ENCODE results near the gene PPFIA2.

Gene PPFIA2

GRCh38 chr12:81588235-81589008 is 170.7 kb downstream of the PPFIA2 start:
- H3K4me3 ChIP-seq (ENCODE audit: low read depth, low read length) = no peak overlapping the region
- TF ChIP-seq, protein P1, sequence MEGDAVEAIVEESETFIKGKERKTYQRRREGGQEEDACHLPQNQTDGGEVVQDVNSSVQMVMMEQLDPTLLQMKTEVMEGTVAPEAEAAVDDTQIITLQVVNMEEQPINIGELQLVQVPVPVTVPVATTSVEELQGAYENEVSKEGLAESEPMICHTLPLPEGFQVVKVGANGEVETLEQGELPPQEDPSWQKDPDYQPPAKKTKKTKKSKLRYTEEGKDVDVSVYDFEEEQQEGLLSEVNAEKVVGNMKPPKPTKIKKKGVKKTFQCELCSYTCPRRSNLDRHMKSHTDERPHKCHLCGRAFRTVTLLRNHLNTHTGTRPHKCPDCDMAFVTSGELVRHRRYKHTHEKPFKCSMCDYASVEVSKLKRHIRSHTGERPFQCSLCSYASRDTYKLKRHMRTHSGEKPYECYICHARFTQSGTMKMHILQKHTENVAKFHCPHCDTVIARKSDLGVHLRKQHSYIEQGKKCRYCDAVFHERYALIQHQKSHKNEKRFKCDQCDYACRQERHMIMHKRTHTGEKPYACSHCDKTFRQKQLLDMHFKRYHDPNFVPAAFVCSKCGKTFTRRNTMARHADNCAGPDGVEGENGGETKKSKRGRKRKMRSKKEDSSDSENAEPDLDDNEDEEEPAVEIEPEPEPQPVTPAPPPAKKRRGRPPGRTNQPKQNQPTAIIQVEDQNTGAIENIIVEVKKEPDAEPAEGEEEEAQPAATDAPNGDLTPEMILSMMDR (IDR thresholded peaks at IDR 0.05; ENCODE audit: low read depth, low read length) = no peak

DNA sequence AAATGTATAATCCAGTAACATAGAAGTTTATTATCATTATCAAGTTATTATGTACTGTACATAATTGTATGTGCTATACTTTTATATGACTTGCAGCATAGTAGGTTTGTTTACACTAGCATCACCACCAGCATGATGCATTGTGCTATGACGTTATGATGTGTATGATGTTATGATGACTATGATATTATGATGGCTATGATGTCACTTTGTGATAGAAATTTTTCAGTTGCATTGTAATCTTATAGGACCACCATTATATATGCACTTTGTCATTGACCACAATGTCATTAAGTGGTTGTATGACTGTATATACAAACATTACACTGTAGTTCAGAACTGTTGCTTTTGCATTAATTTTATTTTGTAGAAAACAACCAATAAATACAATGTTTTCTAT is 173.4 kb downstream of the PPFIA2 start:
- TF ChIP-seq, protein P1 (IDR thresholded peaks at IDR 0.05; ENCODE audit: low read depth, low read length) = no peak
- H3K4me3 ChIP-seq (ENCODE audit: low read depth, low read length) = no peak overlapping the region

- TF ChIP-seq, protein P1 (IDR thresholded peaks at IDR 0.05; ENCODE audit: low read depth, low read length) = no peak
- H3K4me3 ChIP-seq (ENCODE audit: low read depth, low read length) = no peak overlapping the region
Measured at GRCh38 chr12:81573228-81573627, 185.9 kb downstream of the PPFIA2 start.

- TF ChIP-seq, protein P1 (IDR thresholded peaks at IDR 0.05; ENCODE audit: low read depth, low read length) = no peak
- H3K4me3 ChIP-seq (ENCODE audit: low read depth, low read length) = no peak overlapping the region
Measured at GRCh38 chr12:81572411-81572810, 186.7 kb downstream of the PPFIA2 start.

DNA sequence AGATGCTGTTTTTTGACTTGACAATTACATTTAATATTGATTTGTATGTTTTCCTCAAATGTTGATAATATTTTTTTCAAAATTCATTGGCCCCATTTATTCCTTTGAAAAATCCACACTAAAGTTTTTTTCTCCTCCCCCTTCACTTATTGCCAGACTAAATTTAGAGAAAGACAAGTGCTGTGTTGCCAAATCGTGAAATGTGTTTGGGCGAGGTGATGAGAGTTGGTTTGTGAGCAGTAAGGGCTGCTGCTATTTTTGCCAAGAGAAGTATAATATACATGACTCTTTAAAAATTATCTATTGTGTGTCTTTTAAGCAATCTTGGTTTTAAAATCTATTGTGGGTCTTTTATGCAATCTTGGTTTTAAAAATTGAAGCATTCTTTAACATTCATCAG is 188.9 kb downstream of the PPFIA2 start:
- no peak overlapping the region for H3K4me3 ChIP-seq (ENCODE audit: low read depth, low read length)

GRCh38 chr12:81564237-81564636 is 194.9 kb downstream of the PPFIA2 start:
- TF ChIP-seq, protein P1 (IDR thresholded peaks at IDR 0.05; ENCODE audit: low read depth, low read length) = no peak
- no peak overlapping the region for H3K4me3 ChIP-seq (ENCODE audit: low read depth, low read length)

More for the DNA sequence above, 188.9 kb downstream of the PPFIA2 start:
- TF ChIP-seq, protein P1 (IDR thresholded peaks at IDR 0.05; ENCODE audit: low read depth, low read length) = no peak

DNA sequence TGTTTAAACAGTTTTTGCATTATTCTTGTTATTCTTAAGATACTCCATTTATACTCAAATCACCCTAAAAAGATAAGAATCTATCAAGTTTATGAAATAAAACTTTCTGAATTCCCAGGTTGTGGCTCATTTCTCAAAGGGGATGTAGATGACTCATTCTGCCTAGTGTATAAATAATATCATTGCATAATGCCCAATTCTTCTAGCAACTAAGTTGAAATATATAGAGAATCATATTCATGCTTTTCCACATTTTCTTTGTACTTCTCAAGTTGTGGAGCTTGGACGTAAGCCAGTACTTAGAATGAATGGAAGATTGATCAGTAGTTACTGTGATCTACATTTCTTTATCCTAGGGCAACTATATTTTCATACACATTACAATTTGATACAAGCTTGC is 201.1 kb downstream of the PPFIA2 start:
- no peak overlapping the region for H3K4me3 ChIP-seq (ENCODE audit: low read depth, low read length)
- TF ChIP-seq, protein P1 (IDR thresholded peaks at IDR 0.05; ENCODE audit: low read depth, low read length) = no peak
